Gastroesophageal sphincter (tissue), 3 donors: ENCODE results near the gene TGFBI.

Source experiments
- CTCF ChIP-seq, 4 experiments: fragments of 200-600 bp in 2 of 4; fragments of 450-650 bp in 2 of 4; sonication (generic) in 1 of 4; IDR thresholded peaks; one replicate each; pipeline ENCODE4 v1.5.1; 2017 to 2019; ENCODE audit warnings: antibody characterized with exemption in 4 of 4, mild to moderate bottlenecking in 2 of 4, moderate library complexity in 2 of 4
- POLR2AphosphoS5 ChIP-seq: sonication (generic); formaldehyde crosslinking; IDR thresholded peaks from one replicate; pipeline ENCODE4 v1.6.1; 2017; ENCODE audit warnings: antibody characterized with exemption

- TF ChIP-seq POLR2AphosphoS5: no peak
- no peak for TF ChIP-seq CTCF (IDR thresholded peaks at IDR 0.05)
Measured at GRCh38 chr5:136000932-136001331, 27.9 kb upstream of the TGFBI start.
